SK-N-SH treated with all-trans-retinoic acid at 6 μM for 48 hours (cell line): ENCODE data around the gene DHX8.

Experiments used
- ATAC-seq: fragments of 200-7000 bp; cut with Tn5 transposase; 3 replicates; pipeline ENCODE4 v1.9.1; 2020; ENCODE audit warnings: mild to moderate bottlenecking, moderate library complexity
- ARNTL ChIP-seq: fragments of 450-650 bp; formaldehyde crosslinking; IDR thresholded peaks from 2 replicates; pipeline ENCODE4 v1.5.0; 2020; ENCODE audit warnings: low read depth, mild to moderate bottlenecking, moderate library complexity, borderline replicate concordance
- BACH2 ChIP-seq: fragments of 250-450 bp; sonication (Bioruptor Pico); IDR thresholded peaks from 2 replicates; pipeline ENCODE4 v1.9.0; 2021; ENCODE audit warnings: mild to moderate bottlenecking, borderline replicate concordance
- CREB5 ChIP-seq: fragments of 250-450 bp; sonication (Bioruptor Pico); IDR thresholded peaks from 2 replicates; pipeline ENCODE4 v1.5.1; 2020; ENCODE audit warnings: low read depth, mild to moderate bottlenecking, moderate library complexity
- CSDC2 ChIP-seq: fragments of 250-450 bp; sonication (Bioruptor Pico); IDR thresholded peaks from 2 replicates; pipeline ENCODE4 v1.5.0; 2020; ENCODE audit warnings: mild to moderate bottlenecking, moderate library complexity
- CSRNP3 ChIP-seq: fragments of 250-450 bp; sonication (Bioruptor Pico); IDR thresholded peaks from 2 replicates; pipeline ENCODE4 v1.5.1; 2021; ENCODE audit warnings: mild to moderate bottlenecking, moderate library complexity
- ESRRG ChIP-seq: fragments of 250-450 bp; sonication (Bioruptor Pico); IDR thresholded peaks from 2 replicates; pipeline ENCODE4 v1.6.1; 2021; ENCODE audit warnings: mild to moderate bottlenecking
- GLIS3 ChIP-seq: fragments of 250-450 bp; sonication (Bioruptor Pico); IDR thresholded peaks from 2 replicates; pipeline ENCODE4 v1.5.0; 2020; ENCODE audit warnings: mild to moderate bottlenecking, moderate library complexity
- ISL1 ChIP-seq: fragments of 250-450 bp; sonication (Bioruptor Pico); IDR thresholded peaks from 2 replicates; pipeline ENCODE4 v2.1.2; 2022; ENCODE audit warnings: mild to moderate bottlenecking, moderate library complexity
- PATZ1 ChIP-seq: fragments of 250-450 bp; sonication (Bioruptor Pico); IDR thresholded peaks from 2 replicates; pipeline ENCODE4 v1.8.0; 2020; ENCODE audit warnings: mild to moderate bottlenecking, moderate library complexity, borderline replicate concordance
- POU6F1 ChIP-seq: fragments of 250-450 bp; sonication (Bioruptor Pico); IDR thresholded peaks from 2 replicates; pipeline ENCODE4 v1.8.0; 2021; ENCODE audit warnings: low read depth, mild to moderate bottlenecking, moderate library complexity, borderline replicate concordance
- PPARA ChIP-seq: fragments of 250-450 bp; sonication (Bioruptor Pico); IDR thresholded peaks from 2 replicates; pipeline ENCODE4 v1.5.0; 2020; ENCODE audit warnings: mild to moderate bottlenecking, borderline replicate concordance
- RARB ChIP-seq: fragments of 250-450 bp; sonication (Bioruptor Pico); IDR thresholded peaks from 2 replicates; pipeline ENCODE4 v1.8.0; 2021; ENCODE audit warnings: mild to moderate bottlenecking, moderate library complexity
- SNAI2 ChIP-seq: fragments of 250-450 bp; sonication (Bioruptor Pico); IDR thresholded peaks from 2 replicates; pipeline ENCODE4 v1.5.0; 2020; ENCODE audit warnings: mild to moderate bottlenecking, moderate library complexity
- TCF4 ChIP-seq: fragments of 250-450 bp; sonication (Bioruptor Pico); IDR thresholded peaks from 2 replicates; pipeline ENCODE4 v1.8.0; 2021; ENCODE audit warnings: mild to moderate bottlenecking, moderate library complexity, borderline replicate concordance
- TOX ChIP-seq: fragments of 250-450 bp; sonication (Bioruptor Pico); IDR thresholded peaks from 2 replicates; pipeline ENCODE4 v1.8.0; 2021; ENCODE audit warnings: mild to moderate bottlenecking, moderate library complexity, borderline replicate concordance
- ZC3H10 ChIP-seq: fragments of 250-450 bp; sonication (Bioruptor Pico); IDR thresholded peaks from 2 replicates; pipeline ENCODE4 v1.5.1; 2021; ENCODE audit warnings: mild to moderate bottlenecking, moderate library complexity
- ZFP3 ChIP-seq: fragments of 250-450 bp; sonication (Bioruptor Pico); IDR thresholded peaks from 2 replicates; pipeline ENCODE4 v1.5.0; 2020; ENCODE audit warnings: mild to moderate bottlenecking, moderate library complexity
- ZFP30 ChIP-seq: fragments of 450-650 bp; formaldehyde crosslinking; IDR thresholded peaks from 2 replicates; pipeline ENCODE4 v1.5.0; 2022; ENCODE audit warnings: mild to moderate bottlenecking, moderate library complexity
- ZNF565 ChIP-seq: fragments of 450-650 bp; formaldehyde crosslinking; conservative IDR thresholded peaks from 2 replicates; pipeline ENCODE4 v1.5.0; 2020; ENCODE audit warnings: low read depth, mild to moderate bottlenecking, moderate library complexity
- ZNF70 ChIP-seq: fragments of 450-650 bp; formaldehyde crosslinking; IDR thresholded peaks from 2 replicates; pipeline ENCODE4 v1.5.0; 2020; ENCODE audit warnings: mild to moderate bottlenecking, moderate library complexity
- ZNF8 ChIP-seq: fragments of 450-650 bp; formaldehyde crosslinking; IDR thresholded peaks from 2 replicates; pipeline ENCODE4 v1.5.0; 2020; ENCODE audit warnings: mild to moderate bottlenecking, moderate library complexity
- TF ChIP-seq, protein P1 (sequence below): fragments of 250-450 bp; sonication (Bioruptor Pico); IDR thresholded peaks from 2 replicates; pipeline ENCODE4 v1.5.0; 2020; ENCODE audit warnings: mild to moderate bottlenecking, moderate library complexity

Gene DHX8

DNA sequence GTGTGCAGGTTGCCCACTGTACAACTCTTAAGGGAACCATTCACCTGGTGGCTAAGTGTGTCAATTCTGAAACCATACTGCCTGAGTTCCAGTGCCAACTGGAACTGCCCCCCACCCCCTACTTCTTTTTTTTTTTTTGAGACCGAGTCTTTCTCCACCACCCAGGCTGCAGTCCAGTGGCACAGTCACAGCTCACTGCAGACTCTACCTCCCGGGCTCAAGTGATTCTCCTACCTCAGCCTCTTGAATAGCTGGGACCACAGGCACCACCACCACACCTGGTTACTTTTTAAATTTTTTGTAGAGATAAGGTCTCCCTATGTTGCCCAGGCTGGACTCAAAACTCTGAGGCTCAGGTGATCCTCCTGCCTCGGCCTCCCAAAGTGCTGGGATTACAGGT lies 40.4 kb upstream of the DHX8 start:
- TF ChIP-seq ZNF8 (CRISPR knock-in tag): no peak
- TF ChIP-seq ARNTL (CRISPR knock-in tag): no peak
- TF ChIP-seq ZNF70: no peak
- TF ChIP-seq TOX (CRISPR knock-in tag): no peak
- TF ChIP-seq CSDC2: no peak
- TF ChIP-seq ISL1 (CRISPR knock-in tag): no peak
- no peak for TF ChIP-seq BACH2 (CRISPR knock-in tag)
- TF ChIP-seq PPARA: no peak
- TF ChIP-seq ESRRG (CRISPR knock-in tag): no peak
- no peak for TF ChIP-seq ZNF565 (CRISPR knock-in tag)
- TF ChIP-seq SNAI2 (CRISPR knock-in tag): no peak
- no peak for TF ChIP-seq CREB5 (CRISPR knock-in tag)
- no peak for TF ChIP-seq TCF4 (CRISPR knock-in tag)
- TF ChIP-seq PATZ1: no peak
- no peak for TF ChIP-seq ZFP30 (CRISPR knock-in tag)
- no peak for TF ChIP-seq ZFP3 (CRISPR knock-in tag)
- ATAC-seq: no peak

GRCh38 chr17:43444223-43445008 lies 39.4 kb upstream of the DHX8 start:
- no peak for TF ChIP-seq SNAI2 (CRISPR knock-in tag)
- TF ChIP-seq CSDC2: no peak
- no peak for TF ChIP-seq ISL1 (CRISPR knock-in tag)
- TF ChIP-seq RARB (CRISPR knock-in tag): no peak
- no peak for TF ChIP-seq BACH2 (CRISPR knock-in tag)
- TF ChIP-seq GLIS3: no peak
- no peak for TF ChIP-seq POU6F1
- no peak for TF ChIP-seq ZFP3 (CRISPR knock-in tag)
- no peak for TF ChIP-seq CREB5 (CRISPR knock-in tag)
- TF ChIP-seq ZNF70: no peak
- no peak for TF ChIP-seq PPARA
- no peak for ATAC-seq

DNA sequence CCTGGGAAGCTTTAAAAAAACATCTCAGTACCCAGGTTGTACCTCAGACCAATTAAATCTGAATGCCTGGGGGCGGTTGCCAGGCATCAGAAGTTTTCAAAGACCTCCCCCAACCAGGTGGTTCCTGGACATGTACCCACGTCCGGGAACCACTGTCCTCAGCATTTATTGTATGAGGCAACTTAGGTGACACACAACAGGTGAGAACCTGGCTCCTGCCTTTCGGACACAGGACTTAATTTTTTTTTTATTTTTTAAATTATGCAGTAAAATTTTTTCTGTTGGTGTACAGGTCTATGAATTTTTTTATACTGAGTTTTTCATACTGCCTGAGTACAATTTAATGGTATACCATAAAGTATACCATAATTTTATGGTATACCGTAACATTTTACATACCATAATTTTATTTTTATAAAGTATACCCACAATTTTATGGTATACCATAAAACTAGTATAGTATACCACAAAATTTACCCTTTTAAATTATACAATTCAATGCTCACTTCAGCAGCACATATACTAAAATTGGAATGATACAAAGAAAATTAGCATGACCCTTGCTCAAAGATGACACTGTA lies 38.7 kb upstream of the DHX8 start:
- no peak for ATAC-seq
- TF ChIP-seq, protein P1, sequence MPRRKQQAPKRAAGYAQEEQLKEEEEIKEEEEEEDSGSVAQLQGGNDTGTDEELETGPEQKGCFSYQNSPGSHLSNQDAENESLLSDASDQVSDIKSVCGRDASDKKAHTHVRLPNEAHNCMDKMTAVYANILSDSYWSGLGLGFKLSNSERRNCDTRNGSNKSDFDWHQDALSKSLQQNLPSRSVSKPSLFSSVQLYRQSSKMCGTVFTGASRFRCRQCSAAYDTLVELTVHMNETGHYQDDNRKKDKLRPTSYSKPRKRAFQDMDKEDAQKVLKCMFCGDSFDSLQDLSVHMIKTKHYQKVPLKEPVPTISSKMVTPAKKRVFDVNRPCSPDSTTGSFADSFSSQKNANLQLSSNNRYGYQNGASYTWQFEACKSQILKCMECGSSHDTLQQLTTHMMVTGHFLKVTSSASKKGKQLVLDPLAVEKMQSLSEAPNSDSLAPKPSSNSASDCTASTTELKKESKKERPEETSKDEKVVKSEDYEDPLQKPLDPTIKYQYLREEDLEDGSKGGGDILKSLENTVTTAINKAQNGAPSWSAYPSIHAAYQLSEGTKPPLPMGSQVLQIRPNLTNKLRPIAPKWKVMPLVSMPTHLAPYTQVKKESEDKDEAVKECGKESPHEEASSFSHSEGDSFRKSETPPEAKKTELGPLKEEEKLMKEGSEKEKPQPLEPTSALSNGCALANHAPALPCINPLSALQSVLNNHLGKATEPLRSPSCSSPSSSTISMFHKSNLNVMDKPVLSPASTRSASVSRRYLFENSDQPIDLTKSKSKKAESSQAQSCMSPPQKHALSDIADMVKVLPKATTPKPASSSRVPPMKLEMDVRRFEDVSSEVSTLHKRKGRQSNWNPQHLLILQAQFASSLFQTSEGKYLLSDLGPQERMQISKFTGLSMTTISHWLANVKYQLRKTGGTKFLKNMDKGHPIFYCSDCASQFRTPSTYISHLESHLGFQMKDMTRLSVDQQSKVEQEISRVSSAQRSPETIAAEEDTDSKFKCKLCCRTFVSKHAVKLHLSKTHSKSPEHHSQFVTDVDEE (CRISPR knock-in tag): no peak
- TF ChIP-seq CSRNP3 (CRISPR knock-in tag): no peak
- no peak for TF ChIP-seq ZNF8 (CRISPR knock-in tag)
- no peak for TF ChIP-seq ZFP30 (CRISPR knock-in tag)
- no peak for TF ChIP-seq ZC3H10 (CRISPR knock-in tag)
- no peak for TF ChIP-seq RARB (CRISPR knock-in tag)
- TF ChIP-seq TOX (CRISPR knock-in tag): no peak
- TF ChIP-seq SNAI2 (CRISPR knock-in tag): no peak
- no peak for TF ChIP-seq GLIS3
- no peak for TF ChIP-seq ZFP3 (CRISPR knock-in tag)
- no peak for TF ChIP-seq POU6F1
- TF ChIP-seq CREB5 (CRISPR knock-in tag): no peak
- no peak for TF ChIP-seq ARNTL (CRISPR knock-in tag)
- no peak for TF ChIP-seq TCF4 (CRISPR knock-in tag)
